RWPE1 (cell line): ENCODE results near the gene PPY.

Source experiments
- CTCF ChIA-PET: fragments of 350-600 bp; sonication (Branson Sonifier 250); formaldehyde crosslinking; extraction: SDS; loops from one replicate; lab custom pipeline; 2021; lab: Yijun Ruan, JAX
- POLR2A ChIA-PET: fragments of 400-600 bp; formaldehyde crosslinking; extraction: SDS; loops from one replicate; lab custom pipeline; 2020; ENCODE audit warnings: antibody characterized with exemption; ENCODE audit not compliant: low non-redundant PET; lab: Yijun Ruan, JAX
- DNase-seq: peaks from one replicate; pipeline ENCODE4 v3.0.0; 2012; ENCODE audit warnings: low spot score
- H3K27ac ChIP-seq: fragments of 450-650 bp; 2 replicates; pipeline ENCODE4 v1.5.1; 2017
- CTCF ChIP-seq: fragments of 450-650 bp; conservative IDR thresholded peaks from 2 replicates; pipeline ENCODE4 v1.5.1; 2017; ENCODE audit warnings: low read depth, mild to moderate bottlenecking

Gene PPY

GRCh38 chr17:43927060-43927864, 15.0 kb downstream of the PPY start:
- H3K27ac ChIP-seq, result no peak overlapping the region
- DNase-seq, result no peak
- no peak for TF ChIP-seq CTCF
- CTCF ChIA-PET, result interaction anchor here (1.1 kb wide), 1 partner anchor 15 kb away, joined by 3 read pairs; the partner anchor contains the start of gene PPY
- POLR2A ChIA-PET, result no interaction called here

DNA sequence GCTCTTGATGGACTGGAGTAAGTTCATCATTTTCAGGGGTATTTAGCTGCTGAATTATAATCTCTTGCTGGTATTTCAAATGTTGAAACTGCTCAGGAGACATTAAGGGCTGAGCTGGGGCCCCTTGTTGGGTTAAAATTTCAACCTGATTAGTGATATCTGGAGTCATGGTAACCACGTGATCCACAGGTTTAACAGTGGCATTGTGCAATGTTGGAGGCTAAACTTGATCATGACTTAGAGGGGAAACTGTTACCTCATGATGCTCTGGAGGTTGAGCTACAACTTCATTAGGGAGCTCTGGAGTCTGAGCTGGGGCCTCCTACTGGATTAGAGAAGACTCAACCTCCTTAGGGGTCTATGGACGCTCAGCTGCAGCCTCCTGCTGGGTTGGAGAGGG, 17.7 kb downstream of the PPY start:
- CTCF ChIA-PET, result no interaction called here
- TF ChIP-seq CTCF, result no peak
- DNase-seq, result no peak
- POLR2A ChIA-PET, result no interaction called here
- H3K27ac ChIP-seq, result no peak overlapping the region

GRCh38 chr17:43920500-43921095, 21.7 kb downstream of the PPY start:
- TF ChIP-seq CTCF, result no peak
- CTCF ChIA-PET, result no interaction called here
- POLR2A ChIA-PET, result no interaction called here
- no peak for DNase-seq
- H3K27ac ChIP-seq, result no peak overlapping the region

GRCh38 chr17:43918026-43918389, 24.3 kb downstream of the PPY start:
- no peak for TF ChIP-seq CTCF
- H3K27ac ChIP-seq, result no peak overlapping the region
- ChIA-PET CTCF (interaction anchor here (0.6 to 0.9 kb wide), 2 partner anchors 38 to 153 kb away, joined by 3 read pairs; partner anchors contain the start of gene G6PC3), POLR2A (no interaction called here)
- DNase-seq, result no peak

- ChIA-PET POLR2A (no interaction called here), CTCF (interaction anchor here (0.5 to 0.9 kb wide), 3 partner anchors 37 to 153 kb away, joined by 3 read pairs; partner anchors contain the start of gene G6PC3)
- H3K27ac ChIP-seq, result no peak overlapping the region
- peak; percentile 26 for TF ChIP-seq CTCF
- no peak for DNase-seq
Measured at GRCh38 chr17:43917348-43918025, 24.8 kb downstream of the PPY start.

GRCh38 chr17:43917016-43917347, 25.3 kb downstream of the PPY start:
- CTCF ChIA-PET, result interaction anchor here (0.5 to 0.9 kb wide), 2 partner anchors 37 to 79 kb away, joined by 3 read pairs; no protein-coding TSS in a partner anchor

More at GRCh38 chr17:43917016-43917347, 25.3 kb downstream of the PPY start:
- H3K27ac ChIP-seq, result no peak overlapping the region
- TF ChIP-seq CTCF, result no peak
- POLR2A ChIA-PET, result no interaction called here
- no peak for DNase-seq
